ENCODE data around the gene SNRNP27.

Gene SNRNP27

GRCh38 chr2:69943000-69943842, 49.5 kb downstream of the SNRNP27 start:
- no peak for DNase-seq (ENCODE audit: extremely low read depth, low read depth)
- TF ChIP-seq, protein P1, sequence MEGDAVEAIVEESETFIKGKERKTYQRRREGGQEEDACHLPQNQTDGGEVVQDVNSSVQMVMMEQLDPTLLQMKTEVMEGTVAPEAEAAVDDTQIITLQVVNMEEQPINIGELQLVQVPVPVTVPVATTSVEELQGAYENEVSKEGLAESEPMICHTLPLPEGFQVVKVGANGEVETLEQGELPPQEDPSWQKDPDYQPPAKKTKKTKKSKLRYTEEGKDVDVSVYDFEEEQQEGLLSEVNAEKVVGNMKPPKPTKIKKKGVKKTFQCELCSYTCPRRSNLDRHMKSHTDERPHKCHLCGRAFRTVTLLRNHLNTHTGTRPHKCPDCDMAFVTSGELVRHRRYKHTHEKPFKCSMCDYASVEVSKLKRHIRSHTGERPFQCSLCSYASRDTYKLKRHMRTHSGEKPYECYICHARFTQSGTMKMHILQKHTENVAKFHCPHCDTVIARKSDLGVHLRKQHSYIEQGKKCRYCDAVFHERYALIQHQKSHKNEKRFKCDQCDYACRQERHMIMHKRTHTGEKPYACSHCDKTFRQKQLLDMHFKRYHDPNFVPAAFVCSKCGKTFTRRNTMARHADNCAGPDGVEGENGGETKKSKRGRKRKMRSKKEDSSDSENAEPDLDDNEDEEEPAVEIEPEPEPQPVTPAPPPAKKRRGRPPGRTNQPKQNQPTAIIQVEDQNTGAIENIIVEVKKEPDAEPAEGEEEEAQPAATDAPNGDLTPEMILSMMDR (IDR thresholded peaks at IDR 0.05; ENCODE audit: low read depth, low read length): no peak

DNA sequence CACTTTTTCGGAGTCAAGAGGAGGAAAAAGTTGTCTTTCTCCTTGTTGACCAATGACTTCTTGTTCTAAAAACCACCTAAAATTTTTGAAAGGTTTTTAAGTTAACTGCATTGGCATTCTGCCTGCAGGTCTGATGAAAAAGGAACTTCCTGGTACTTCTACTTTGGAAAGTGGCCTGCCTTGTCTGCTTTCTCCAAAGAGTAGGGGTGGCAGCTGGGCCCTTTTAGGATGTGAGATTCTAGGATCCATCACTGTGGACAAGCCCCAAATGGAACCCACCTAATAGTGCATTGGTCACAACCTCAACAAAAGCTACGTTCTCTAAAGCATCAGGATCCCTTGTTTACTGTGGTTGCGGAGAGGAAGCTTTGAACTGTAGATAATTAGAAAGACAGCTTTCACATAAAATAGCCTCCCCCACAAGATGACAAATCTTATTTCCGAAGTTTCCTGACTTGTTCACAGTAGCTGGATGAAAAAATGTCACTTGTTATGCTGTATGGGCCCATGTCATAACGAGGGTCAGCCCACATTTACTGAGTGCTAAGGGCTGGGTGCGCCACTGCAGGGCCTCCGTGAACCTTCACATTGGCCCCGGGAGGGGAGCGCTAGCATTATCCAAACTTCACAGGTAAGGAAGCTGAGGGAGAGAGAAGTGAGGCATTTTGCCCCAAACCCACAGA, 50.2 kb downstream of the SNRNP27 start:
- TF ChIP-seq, protein P1 (IDR thresholded peaks at IDR 0.05; ENCODE audit: low read depth, low read length): no peak
- DNase-seq (ENCODE audit: extremely low read depth, low read depth): no peak

- no peak for DNase-seq (ENCODE audit: extremely low read depth, low read depth)
- TF ChIP-seq, protein P1 (IDR thresholded peaks at IDR 0.05; ENCODE audit: low read depth, low read length): no peak
These were observed 51.0 kb downstream of the SNRNP27 start for GRCh38 chr2:69944756-69945155.

DNA sequence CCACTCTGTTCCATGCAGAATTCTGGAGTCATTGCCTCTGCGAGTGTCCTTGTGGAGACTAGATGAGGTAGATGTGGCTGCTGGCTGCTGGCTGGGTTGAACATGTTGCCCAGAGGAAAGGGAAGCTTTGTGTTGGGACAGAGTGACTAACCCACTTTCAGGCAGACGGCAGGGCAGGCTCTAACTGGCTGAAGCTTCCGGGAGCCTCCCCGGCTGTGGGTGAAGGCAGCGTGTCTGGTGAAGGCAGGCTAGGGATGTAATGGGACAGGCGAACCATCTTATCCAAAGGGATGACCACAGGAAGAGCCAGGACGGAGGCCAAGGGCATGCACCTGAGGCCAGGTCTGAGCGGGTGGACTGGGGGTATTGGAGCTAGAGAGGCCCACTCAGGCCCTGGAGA, 51.7 kb downstream of the SNRNP27 start:
- TF ChIP-seq, protein P1 (IDR thresholded peaks at IDR 0.05; ENCODE audit: low read depth, low read length): no peak
- DNase-seq (ENCODE audit: extremely low read depth, low read depth): no peak

GRCh38 chr2:69945941-69946340, 52.2 kb downstream of the SNRNP27 start:
- no peak for DNase-seq (ENCODE audit: extremely low read depth, low read depth)
- TF ChIP-seq, protein P1 (IDR thresholded peaks at IDR 0.05; ENCODE audit: low read depth, low read length): no peak

DNA sequence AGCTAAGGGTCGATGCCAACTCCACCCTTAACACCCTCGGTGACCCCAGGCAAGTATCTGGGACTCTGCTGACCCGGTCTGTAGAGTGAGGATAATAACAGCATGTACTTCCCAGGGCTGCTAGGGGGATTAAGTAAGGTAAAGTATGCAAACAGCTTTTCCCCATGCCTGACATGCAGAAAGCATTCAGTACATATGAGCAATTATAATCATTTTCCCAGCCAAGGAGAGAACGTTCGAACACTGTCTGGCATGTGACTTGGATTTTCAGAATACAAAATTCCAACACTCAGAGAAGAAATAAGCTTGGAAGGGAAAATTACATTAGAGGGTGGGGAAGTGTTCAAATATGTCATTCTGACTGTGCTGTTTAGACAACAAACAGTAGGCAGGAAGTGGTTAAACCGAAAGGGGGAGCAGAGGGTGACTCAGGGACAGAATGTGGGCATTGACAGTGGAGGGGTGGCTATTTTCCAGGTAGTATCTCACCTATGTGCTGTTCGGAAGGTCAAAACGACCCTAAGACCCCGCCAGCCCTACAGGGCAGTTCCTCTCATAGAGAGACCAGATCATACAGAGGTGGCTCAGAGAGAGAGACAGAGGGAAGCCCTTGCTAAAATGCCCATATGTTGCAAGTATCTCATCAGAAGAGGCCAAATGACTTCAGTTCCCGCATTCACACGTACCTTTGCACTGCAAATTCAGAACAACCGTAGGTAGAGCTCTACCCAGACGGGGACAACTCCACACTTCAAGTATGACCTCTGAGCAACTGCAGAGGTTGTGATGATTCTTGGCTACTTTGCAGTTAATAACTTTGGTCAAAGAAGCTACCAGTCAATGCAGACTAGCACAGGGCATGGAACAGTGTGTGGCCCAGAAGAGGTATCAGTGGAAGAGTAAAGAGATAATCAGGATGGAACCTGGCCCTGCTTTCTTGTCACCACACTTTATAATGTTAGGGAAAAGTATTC, 52.9 kb downstream of the SNRNP27 start:
- no peak for DNase-seq (ENCODE audit: extremely low read depth, low read depth)

More for the DNA sequence above, 52.9 kb downstream of the SNRNP27 start:
- TF ChIP-seq, protein P1 (IDR thresholded peaks at IDR 0.05; ENCODE audit: low read depth, low read length): no peak

Measured in AG09319 (cell line).